ENCODE results near the gene ZNF541. TPM values are rescaled to one million over a fixed set of nuclear protein-coding genes. Genes with fewer than 3 reads are reported as not detected.

Gene ZNF541
- total RNA-seq, 6 donors from 2014 or later, result 0.20 to 2.1 (median 0.42) TPM

DNA sequence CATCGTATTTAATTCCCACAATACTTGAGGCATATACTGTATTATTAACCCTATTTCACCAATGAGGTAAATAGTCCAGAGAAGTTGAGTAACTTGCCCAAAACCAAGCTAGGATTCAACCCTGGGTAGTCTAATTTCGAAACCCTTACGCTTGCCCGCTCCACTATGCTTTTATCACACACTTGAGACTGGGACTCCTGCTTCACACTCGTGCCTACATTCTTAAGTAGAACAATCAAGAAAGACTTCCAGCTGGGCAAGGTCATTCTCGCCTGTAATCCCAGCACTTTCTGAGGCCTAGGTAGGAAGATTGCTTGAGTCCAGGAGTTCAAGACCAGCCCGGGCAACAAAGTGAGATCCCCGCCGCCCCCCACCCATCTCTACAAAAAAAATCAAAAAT, 3.6 kb downstream of the ZNF541 start:
- 70 to 72% methylated on average over 9 of the region's 9 CpGs for WGBS, 2 donors
- no peaks in the 10 kb centered on the region for H3K36me3 ChIP-seq
- H3K4me1 ChIP-seq, result peaks cover 0 to 10% (median 6%) of the 10 kb centered on the region in 4 donors
- no peak overlapping the region for H3K4me3 ChIP-seq
- ATAC-seq (ENCODE audit: low FRiP score in 2 of 2) (no peak), DNase-seq (peak in 1 of 2 donors; percentile 38)
- peaks cover 0 to 8% (median 4%) of the 10 kb centered on the region in 4 donors for H3K27me3 ChIP-seq
- H3K27ac ChIP-seq, result no peak overlapping the region
- no peaks in the 10 kb centered on the region for H3K9me3 ChIP-seq
- TF ChIP-seq, protein P1, sequence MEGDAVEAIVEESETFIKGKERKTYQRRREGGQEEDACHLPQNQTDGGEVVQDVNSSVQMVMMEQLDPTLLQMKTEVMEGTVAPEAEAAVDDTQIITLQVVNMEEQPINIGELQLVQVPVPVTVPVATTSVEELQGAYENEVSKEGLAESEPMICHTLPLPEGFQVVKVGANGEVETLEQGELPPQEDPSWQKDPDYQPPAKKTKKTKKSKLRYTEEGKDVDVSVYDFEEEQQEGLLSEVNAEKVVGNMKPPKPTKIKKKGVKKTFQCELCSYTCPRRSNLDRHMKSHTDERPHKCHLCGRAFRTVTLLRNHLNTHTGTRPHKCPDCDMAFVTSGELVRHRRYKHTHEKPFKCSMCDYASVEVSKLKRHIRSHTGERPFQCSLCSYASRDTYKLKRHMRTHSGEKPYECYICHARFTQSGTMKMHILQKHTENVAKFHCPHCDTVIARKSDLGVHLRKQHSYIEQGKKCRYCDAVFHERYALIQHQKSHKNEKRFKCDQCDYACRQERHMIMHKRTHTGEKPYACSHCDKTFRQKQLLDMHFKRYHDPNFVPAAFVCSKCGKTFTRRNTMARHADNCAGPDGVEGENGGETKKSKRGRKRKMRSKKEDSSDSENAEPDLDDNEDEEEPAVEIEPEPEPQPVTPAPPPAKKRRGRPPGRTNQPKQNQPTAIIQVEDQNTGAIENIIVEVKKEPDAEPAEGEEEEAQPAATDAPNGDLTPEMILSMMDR (IDR thresholded peaks at IDR 0.05), result no peak
- TF ChIP-seq POLR2AphosphoS5 (IDR thresholded peaks at IDR 0.05) (no peak), POLR2A (IDR thresholded peaks at IDR 0.05) (no peak)

DNA sequence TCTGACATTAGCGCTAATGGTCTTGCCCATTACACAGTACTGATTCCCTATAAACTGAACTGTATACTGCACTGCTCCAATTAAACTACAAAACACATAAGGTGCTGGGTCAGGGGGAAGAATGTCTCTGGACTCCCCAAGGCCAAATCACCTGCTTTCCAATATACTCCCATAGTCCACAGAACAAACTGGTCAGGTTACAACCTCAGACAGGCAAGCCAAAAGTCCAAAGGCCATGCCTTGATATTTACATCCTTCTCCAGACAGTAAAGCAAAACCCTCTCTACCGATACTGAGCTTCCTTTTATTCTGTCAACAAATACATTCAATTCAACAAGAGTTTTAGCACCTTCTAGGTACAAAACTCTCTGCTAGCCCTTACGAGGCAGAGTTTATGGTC, 8.9 kb downstream of the ZNF541 start:
- Histone ChIP-seq H3K9me3 (no peaks in the 10 kb centered on the region), H3K36me3 (no peaks in the 10 kb centered on the region), H3K27me3 (no peaks in the 10 kb centered on the region), H3K4me1 (no peaks in the 10 kb centered on the region), H3K27ac (no peak overlapping the region), H3K4me3 (no peak overlapping the region)
- 77 to 79% methylated on average over 3 of the region's 3 CpGs for WGBS, 2 donors
- TF ChIP-seq POLR2AphosphoS5 (IDR thresholded peaks at IDR 0.05), result no peak
- TF ChIP-seq, protein P1 (IDR thresholded peaks at IDR 0.05), result no peak
- no peak for TF ChIP-seq EP300 (IDR thresholded peaks at IDR 0.05)
- no peak for TF ChIP-seq POLR2A (IDR thresholded peaks at IDR 0.05)
- ATAC-seq (ENCODE audit: low FRiP score in 2 of 2) (no peak), DNase-seq (no peak)

DNA sequence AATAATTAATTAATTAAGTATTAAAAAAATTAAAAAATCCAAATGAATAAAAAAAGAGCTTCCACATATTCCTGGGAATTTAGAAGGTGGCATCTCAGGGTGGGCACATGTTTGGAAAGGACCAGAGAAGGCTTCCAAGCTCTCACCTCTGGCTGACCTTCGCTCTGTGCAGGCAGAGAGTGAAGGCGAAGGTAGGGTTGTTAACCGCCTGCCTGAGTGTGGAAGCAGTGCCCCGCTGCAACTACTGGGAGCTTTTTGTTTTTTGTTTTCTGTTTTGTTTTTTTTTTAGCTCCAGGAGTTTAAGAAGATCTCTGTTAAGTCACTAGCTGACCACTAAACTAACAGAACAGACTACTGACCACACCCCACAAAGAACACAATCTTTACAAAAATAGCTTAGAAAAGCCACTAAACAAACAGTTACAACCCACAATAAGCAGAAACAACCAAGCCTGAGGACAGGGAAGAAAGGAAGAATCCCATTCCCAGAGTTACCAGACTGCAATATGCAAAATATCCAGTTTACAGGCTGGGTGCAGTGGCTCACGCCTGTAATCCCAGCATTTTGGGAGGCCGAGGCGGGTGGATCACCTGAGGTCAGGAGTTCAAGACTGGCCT, 11.4 kb downstream of the ZNF541 start:
- H3K4me3 ChIP-seq, result no peak overlapping the region
- H3K36me3 ChIP-seq, result no peaks in the 10 kb centered on the region
- no peak overlapping the region for H3K27ac ChIP-seq
- 89 to 91% methylated on average over 7 of the region's 7 CpGs for WGBS, 2 donors
- no peaks in the 10 kb centered on the region for H3K27me3 ChIP-seq
- no peaks in the 10 kb centered on the region for H3K9me3 ChIP-seq
- no peak for TF ChIP-seq POLR2A (IDR thresholded peaks at IDR 0.05)
- no peak for TF ChIP-seq EP300 (IDR thresholded peaks at IDR 0.05)
- TF ChIP-seq, protein P1 (IDR thresholded peaks at IDR 0.05), result no peak
- TF ChIP-seq POLR2AphosphoS5 (IDR thresholded peaks at IDR 0.05), result no peak
- ATAC-seq (ENCODE audit: low FRiP score in 2 of 2) (no peak), DNase-seq (no peak)
- H3K4me1 ChIP-seq, result no peaks in the 10 kb centered on the region

DNA sequence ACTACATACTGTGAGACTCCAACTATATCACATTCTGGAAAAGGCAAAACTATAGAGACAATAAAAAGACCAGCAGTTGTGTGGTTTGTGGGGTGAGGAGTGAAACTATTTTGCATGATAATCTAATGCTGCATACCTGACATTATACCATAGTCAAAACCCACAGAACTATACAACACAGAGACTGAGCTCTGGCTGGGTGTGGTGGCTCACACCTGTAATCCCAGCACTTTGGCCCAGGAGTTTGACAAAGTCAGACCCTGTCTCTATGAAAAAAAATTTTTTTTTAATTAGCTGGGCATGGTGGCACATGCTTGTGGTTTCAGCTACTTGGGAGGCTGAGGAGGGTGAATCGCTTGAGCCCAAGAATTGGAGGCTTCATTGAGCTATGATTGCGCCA, 11.9 kb downstream of the ZNF541 start:
- H3K9me3 ChIP-seq, result no peaks in the 10 kb centered on the region
- no peak overlapping the region for H3K4me3 ChIP-seq
- 78 to 91% methylated on average over 2 of the region's 2 CpGs for WGBS, 2 donors
- no peaks in the 10 kb centered on the region for H3K27me3 ChIP-seq
- no peaks in the 10 kb centered on the region for H3K36me3 ChIP-seq
- DNase-seq (no peak), ATAC-seq (ENCODE audit: low FRiP score in 2 of 2) (no peak)
- H3K27ac ChIP-seq, result no peak overlapping the region
- TF ChIP-seq POLR2AphosphoS5 (IDR thresholded peaks at IDR 0.05) (no peak), EP300 (IDR thresholded peaks at IDR 0.05) (no peak), POLR2A (IDR thresholded peaks at IDR 0.05) (no peak)
- TF ChIP-seq, protein P1 (IDR thresholded peaks at IDR 0.05), result no peak
- H3K4me1 ChIP-seq, result no peaks in the 10 kb centered on the region

DNA sequence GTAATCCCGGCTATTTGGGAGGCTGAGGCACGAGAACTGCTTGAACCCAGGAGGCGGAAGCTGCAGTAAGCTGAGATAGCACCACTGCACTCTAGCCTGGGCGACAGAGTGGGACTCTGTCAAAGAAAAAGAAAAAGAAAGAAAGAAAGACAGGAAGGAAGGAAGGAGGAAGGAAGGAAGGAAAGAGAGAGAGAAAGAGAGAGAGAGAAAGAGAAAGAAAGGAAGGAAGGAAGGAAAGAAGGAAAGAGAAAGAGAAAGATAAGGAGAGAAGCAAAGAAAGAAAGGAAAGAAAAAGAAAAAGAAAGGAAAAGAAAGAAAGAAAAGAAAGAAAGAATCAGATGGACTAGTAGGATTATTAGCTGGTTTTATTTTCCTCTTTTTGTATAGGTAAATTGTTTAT, 22.8 kb downstream of the ZNF541 start:
- Histone ChIP-seq H3K36me3 (no peaks in the 10 kb centered on the region), H3K27me3 (peaks cover 0 to 7% (median 3%) of the 10 kb centered on the region in 4 donors), H3K9me3 (no peaks in the 10 kb centered on the region), H3K27ac (peak overlapping the region in 1 of 4 donors; percentile 27), H3K4me1 (peaks cover 0 to 9% (median 6%) of the 10 kb centered on the region in 4 donors), H3K4me3 (no peak overlapping the region)
- ATAC-seq (ENCODE audit: low FRiP score in 2 of 2) (no peak), DNase-seq (no peak)
- TF ChIP-seq EP300 (IDR thresholded peaks at IDR 0.05) (no peak), POLR2AphosphoS5 (IDR thresholded peaks at IDR 0.05) (no peak), POLR2A (IDR thresholded peaks at IDR 0.05) (no peak)
- TF ChIP-seq, protein P1 (IDR thresholded peaks at IDR 0.05), result no peak
- 87 to 92% methylated on average over 4 of the region's 4 CpGs for WGBS, 2 donors

Data from upper lobe of left lung (tissue), 6 donors.